Testis (tissue), 3 donors: ENCODE data around the gene TTC23. TPM values are rescaled to one million over a fixed set of nuclear protein-coding genes. Genes with fewer than 3 reads are reported as not detected.

Experiments used
- DNase-seq: peaks from one replicate; pipeline ENCODE4 v3.0.0-alpha.2; 2019
- H3K27ac ChIP-seq, 2 donors: fragments of 200-600 bp; sonication (generic); one replicate each; pipeline ENCODE4 v1.5.1; 2019
- H3K27me3 ChIP-seq: fragments of 200-600 bp; sonication (generic); one replicate; pipeline ENCODE4 v1.5.1; 2019
- H3K36me3 ChIP-seq: fragments of 200-600 bp; sonication (generic); one replicate; pipeline ENCODE4 v1.5.1; 2017; ENCODE audit warnings: low read depth; ENCODE audit errors: missing control alignments
- H3K4me1 ChIP-seq: fragments of 200-600 bp; sonication (generic); one replicate; pipeline ENCODE4 v1.5.1; 2019
- H3K4me3 ChIP-seq, 2 donors: fragments of 200-600 bp; sonication (generic); one replicate each; pipeline ENCODE4 v1.5.1; 2017 to 2019
- H3K9me3 ChIP-seq: fragments of 200-600 bp; sonication (generic); one replicate; pipeline ENCODE4 v1.5.1; 2017
- POLR2A ChIP-seq: fragments of 450-650 bp; IDR thresholded peaks from one replicate; pipeline ENCODE4 v1.6.1; 2017; ENCODE audit warnings: antibody characterized with exemption, mild to moderate bottlenecking, moderate library complexity
- WGBS, 2 donors: methylation state at CpG; one replicate each; pipeline ENCODE4 v1.1.5; 2018; 5-methylcytosine and 5-hydroxymethylcytosine counted together
- intact Hi-C: fragments of 100-400 bp; cut with DNase I; formaldehyde crosslinking; loops from one replicate; pipeline ENCODE4 v1.15.1; 2023; ENCODE audit warnings: low total_unique reads
- polyA plus RNA-seq: library from polyadenylated mRNA; stranded (reverse); fragments of 350-450 nt; fragmentation: Illumina TruSeq; extraction: RNeasy Lipid Tissue Mini Kit (QIAGEN cat#74804); gene quantifications from one replicate; pipeline ENCODE4 v1.2.3, GENCODE V29; 2014; ENCODE audit warnings: low read depth, low replicate concordance; ENCODE audit not compliant: insufficient read depth
- total RNA-seq, 2 donors: library from RNA; depleted of rRNA; stranded (reverse); fragments of >200 nt; gene quantifications; one replicate each; pipeline ENCODE4 v1.2.3, GENCODE V29; 2016
- TF ChIP-seq, protein P1 (sequence below), 3 experiments: fragments of 450-650 bp in 2 of 3; fragments of 200-600 bp in 1 of 3; sonication (generic) in 1 of 3; IDR thresholded peaks; one replicate each; pipeline ENCODE4 v1.5.1; 2016 to 2019; ENCODE audit warnings: antibody characterized with exemption in 3 of 3, mild to moderate bottlenecking in 2 of 3, moderate library complexity in 1 of 3

The TTC23 gene
- total and polyA plus RNA-seq, 3 donors from 2014 or later, result 26.6 to 40.5 (median 37.2) TPM

DNA sequence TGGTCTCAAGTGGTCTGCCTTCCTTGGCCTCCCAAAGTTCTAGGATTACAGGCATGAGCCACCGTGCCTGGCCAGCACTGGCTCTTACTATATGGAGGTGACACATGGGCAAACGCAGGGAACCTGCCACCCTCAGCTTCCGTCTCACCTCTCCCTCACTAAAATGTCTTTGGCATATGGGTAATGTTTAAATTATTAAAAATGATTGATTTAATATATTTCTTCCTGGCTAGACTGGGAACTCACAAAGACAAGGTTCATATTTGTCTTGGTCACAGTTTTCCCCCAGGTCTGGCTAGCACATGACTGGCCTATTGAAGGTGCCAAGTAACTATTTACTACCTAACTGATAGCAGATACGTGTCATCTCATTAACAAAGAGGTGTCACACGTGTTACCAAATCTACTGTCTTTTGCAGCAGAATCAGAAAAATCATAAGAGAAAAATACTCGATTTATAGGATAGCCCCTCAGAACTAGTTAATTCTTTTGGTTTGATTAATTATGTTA is 96.3 kb downstream of the TTC23 start:
- intact Hi-C loops, result no loop called here
- no peaks in the 10 kb centered on the region for H3K4me1 ChIP-seq
- H3K36me3 ChIP-seq, result no peaks in the 10 kb centered on the region

DNA sequence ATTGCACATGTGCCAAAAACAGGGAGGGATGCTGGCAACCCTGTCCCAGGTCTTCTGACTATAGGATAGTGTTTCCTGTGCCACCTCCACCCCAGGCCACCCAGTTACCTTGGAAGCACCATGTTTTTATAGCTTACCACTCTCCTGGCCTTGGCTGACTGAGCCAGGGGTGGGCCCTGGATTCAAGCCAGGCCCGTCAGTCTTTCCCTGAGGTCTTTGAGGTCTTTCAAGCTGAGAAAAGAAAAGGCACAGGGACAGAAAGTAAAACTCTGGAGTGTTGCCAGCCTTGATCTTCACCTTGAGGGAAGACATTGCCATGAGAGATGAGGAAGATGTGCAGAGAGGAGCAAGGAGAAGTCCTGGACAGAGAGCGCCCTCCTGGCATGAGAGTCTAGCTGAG is 98.2 kb downstream of the TTC23 start:
- DNase-seq, result no peak
- intact Hi-C loops, result no loop called here
- WGBS, 2 donors, result 70 to 78% methylated on average over 2 of the region's 2 CpGs

More for the DNA sequence above, 96.3 kb downstream of the TTC23 start:
- no peak overlapping the region for H3K4me3 ChIP-seq
- no peak for TF ChIP-seq POLR2A
- TF ChIP-seq, protein P1, sequence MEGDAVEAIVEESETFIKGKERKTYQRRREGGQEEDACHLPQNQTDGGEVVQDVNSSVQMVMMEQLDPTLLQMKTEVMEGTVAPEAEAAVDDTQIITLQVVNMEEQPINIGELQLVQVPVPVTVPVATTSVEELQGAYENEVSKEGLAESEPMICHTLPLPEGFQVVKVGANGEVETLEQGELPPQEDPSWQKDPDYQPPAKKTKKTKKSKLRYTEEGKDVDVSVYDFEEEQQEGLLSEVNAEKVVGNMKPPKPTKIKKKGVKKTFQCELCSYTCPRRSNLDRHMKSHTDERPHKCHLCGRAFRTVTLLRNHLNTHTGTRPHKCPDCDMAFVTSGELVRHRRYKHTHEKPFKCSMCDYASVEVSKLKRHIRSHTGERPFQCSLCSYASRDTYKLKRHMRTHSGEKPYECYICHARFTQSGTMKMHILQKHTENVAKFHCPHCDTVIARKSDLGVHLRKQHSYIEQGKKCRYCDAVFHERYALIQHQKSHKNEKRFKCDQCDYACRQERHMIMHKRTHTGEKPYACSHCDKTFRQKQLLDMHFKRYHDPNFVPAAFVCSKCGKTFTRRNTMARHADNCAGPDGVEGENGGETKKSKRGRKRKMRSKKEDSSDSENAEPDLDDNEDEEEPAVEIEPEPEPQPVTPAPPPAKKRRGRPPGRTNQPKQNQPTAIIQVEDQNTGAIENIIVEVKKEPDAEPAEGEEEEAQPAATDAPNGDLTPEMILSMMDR (IDR thresholded peaks at IDR 0.05), result no peak
- no peak overlapping the region for H3K27ac ChIP-seq
- no peaks in the 10 kb centered on the region for H3K27me3 ChIP-seq
- WGBS, 2 donors, result 86 to 87% methylated on average over 6 of the region's 6 CpGs
- no peaks in the 10 kb centered on the region for H3K9me3 ChIP-seq
- no peak for DNase-seq

DNA sequence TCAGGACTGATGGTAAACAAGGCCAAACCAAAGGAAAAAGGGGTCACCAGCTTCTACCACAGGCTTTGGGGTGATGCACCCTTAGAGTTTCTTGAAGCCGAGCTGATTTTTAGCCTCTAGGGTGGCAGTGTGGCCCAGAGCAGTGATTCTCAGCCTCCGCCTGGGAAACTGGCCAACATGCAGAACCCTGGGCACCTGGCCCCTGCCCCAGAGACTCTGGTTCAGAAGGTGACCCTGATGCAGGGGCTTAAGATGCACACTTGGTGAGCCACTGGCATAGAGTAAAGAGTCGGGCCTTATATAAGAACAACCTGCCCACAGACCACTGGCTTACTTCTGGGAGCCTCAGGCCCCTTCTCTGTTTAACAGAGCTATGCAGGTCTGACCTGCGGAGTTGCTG is 100.0 kb downstream of the TTC23 start:
- Histone ChIP-seq H3K27me3 (no peaks in the 10 kb centered on the region), H3K36me3 (no peaks in the 10 kb centered on the region), H3K4me3 (no peak overlapping the region), H3K27ac (no peak overlapping the region), H3K4me1 (no peaks in the 10 kb centered on the region), H3K9me3 (no peaks in the 10 kb centered on the region)
- intact Hi-C loops, result no loop called here
- WGBS, 2 donors, result 90 to 98% methylated on average over 2 to 4 of the region's 4 CpGs
- TF ChIP-seq, protein P1 (IDR thresholded peaks at IDR 0.05), result no peak
- no peak for TF ChIP-seq POLR2A
- DNase-seq, result no peak

More for the DNA sequence above, 98.2 kb downstream of the TTC23 start:
- H3K27ac ChIP-seq, result no peak overlapping the region
- no peaks in the 10 kb centered on the region for H3K27me3 ChIP-seq
- TF ChIP-seq POLR2A, result no peak
- TF ChIP-seq, protein P1 (IDR thresholded peaks at IDR 0.05), result no peak
- no peak overlapping the region for H3K4me3 ChIP-seq
- no peaks in the 10 kb centered on the region for H3K36me3 ChIP-seq
- H3K4me1 ChIP-seq, result no peaks in the 10 kb centered on the region
- H3K9me3 ChIP-seq, result no peaks in the 10 kb centered on the region

DNA sequence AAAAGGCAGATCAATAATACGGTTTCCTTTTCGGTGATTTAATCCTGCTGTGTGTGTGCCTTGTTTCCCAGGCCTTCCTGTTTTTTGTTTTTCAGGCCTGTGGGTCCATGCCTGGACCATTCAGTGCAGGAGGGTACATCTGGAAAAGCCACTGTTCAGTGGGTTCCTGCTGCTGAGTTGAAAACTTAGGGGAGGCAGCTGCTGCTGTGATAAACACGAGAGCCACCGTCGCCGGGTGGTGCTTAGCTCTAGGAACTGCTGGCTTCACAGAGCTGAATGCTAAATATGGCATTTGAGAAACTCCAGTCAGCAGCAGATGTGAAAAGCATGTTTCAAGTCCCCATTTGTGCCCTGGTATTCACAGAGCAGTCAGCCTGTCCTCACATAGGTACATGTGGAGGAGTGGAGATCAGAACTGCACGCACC is 100.5 kb downstream of the TTC23 start:
- no peak for DNase-seq
- WGBS, 2 donors, result 82 to 88% methylated on average over 6 to 7 of the region's 7 CpGs
- no peaks in the 10 kb centered on the region for H3K4me1 ChIP-seq
- no peak overlapping the region for H3K4me3 ChIP-seq
- TF ChIP-seq, protein P1 (IDR thresholded peaks at IDR 0.05), result no peak
- no peak for TF ChIP-seq POLR2A
- no peaks in the 10 kb centered on the region for H3K9me3 ChIP-seq
- H3K27ac ChIP-seq, result no peak overlapping the region
- H3K27me3 ChIP-seq, result no peaks in the 10 kb centered on the region
- intact Hi-C loops, result no loop called here
- H3K36me3 ChIP-seq, result no peaks in the 10 kb centered on the region

DNA sequence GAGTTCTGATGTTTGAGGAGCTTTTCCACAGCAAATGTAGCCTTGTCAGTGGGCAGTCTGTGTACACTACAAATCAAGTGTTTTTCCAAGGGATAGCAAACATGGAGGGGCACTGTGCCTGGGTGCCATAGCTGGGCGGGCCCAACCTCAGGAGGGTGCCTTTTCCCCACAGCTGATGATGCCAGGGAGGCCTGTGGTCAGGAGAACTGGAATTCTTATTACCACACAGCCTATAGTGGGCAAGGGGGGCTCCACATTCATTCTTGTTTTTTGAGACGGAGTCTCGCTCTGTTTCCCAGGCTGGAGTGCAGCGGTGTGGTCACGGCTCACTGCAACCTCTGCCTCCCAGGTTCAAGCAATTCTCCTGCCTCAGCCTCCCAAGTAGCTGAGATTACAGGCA is 102.7 kb downstream of the TTC23 start:
- Histone ChIP-seq H3K4me1 (no peaks in the 10 kb centered on the region), H3K27ac (no peak overlapping the region), H3K9me3 (no peaks in the 10 kb centered on the region), H3K4me3 (no peak overlapping the region), H3K27me3 (no peaks in the 10 kb centered on the region), H3K36me3 (no peaks in the 10 kb centered on the region)
- TF ChIP-seq POLR2A, result no peak
- TF ChIP-seq, protein P1 (IDR thresholded peaks at IDR 0.05), result no peak
- no peak for DNase-seq
- 87 to 97% methylated on average over 4 to 5 of the region's 5 CpGs for WGBS, 2 donors
- intact Hi-C loops, result no loop called here
